H1 (cell line): Measurements from ENCODE around the gene MOSMO.

Source experiments
- CTCF ChIP-seq, 3 experiments: IDR thresholded peaks; 1 replicate in 2 of 3; 2 replicates in 1 of 3; pipeline versions ENCODE4 v1.5.1 to v1.6.1; 2011; ENCODE audit warnings: low read length in 3 of 3, mild to moderate bottlenecking in 3 of 3, inconsistent platforms in 2 of 3, low read depth in 1 of 3, moderate library complexity in 1 of 3; ENCODE audit not compliant: insufficient read depth in 1 of 3; ENCODE audit errors: control extremely low read depth in 1 of 3
- EZH2 ChIP-seq: fragments of 200-600 bp; sonication (generic); IDR thresholded peaks from 2 replicates; pipeline ENCODE4 v1.7.1; 2012; ENCODE audit warnings: low read depth, mild to moderate bottlenecking, moderate library complexity, low read length, inconsistent platforms; ENCODE audit not compliant: severe bottlenecking
- JUND ChIP-seq: IDR thresholded peaks from 2 replicates; pipeline ENCODE4 v1.6.1; 2011; ENCODE audit warnings: mild to moderate bottlenecking, improper control_type of control experiment, low read length
- KDM1A ChIP-seq: fragments of 200-600, 300-600 bp; sonication (generic); IDR thresholded peaks from 2 replicates; pipeline ENCODE4 v1.7.1; 2016; ENCODE audit warnings: mild to moderate bottlenecking, low read length, borderline replicate concordance
- POLR2A ChIP-seq, 2 experiments: IDR thresholded peaks; 1 replicate in 1 of 2; 2 replicates in 1 of 2; pipeline ENCODE4 v1.6.1; 2011; ENCODE audit warnings: low read depth in 2 of 2, low read length in 2 of 2, mild to moderate bottlenecking in 2 of 2; ENCODE audit errors: control extremely low read depth in 1 of 2

GRCh38 chr16:21980032-21980431, 27.9 kb upstream of the MOSMO start:
- TF ChIP-seq KDM1A (no peak), JUND (no peak), POLR2A (IDR thresholded peaks at IDR 0.05; ENCODE audit: control extremely low read depth in 1 of 2, low read depth in 2 of 2, low read length in 2 of 2) (no peak), EZH2 (no peak), CTCF (IDR thresholded peaks at IDR 0.05; ENCODE audit: control extremely low read depth in 1 of 3, insufficient read depth in 1 of 3, low read depth in 1 of 3, low read length in 3 of 3) (no peak)
